Astrocyte of the spinal cord (primary cell): ENCODE measurements around the gene AIMP1.

Source experiments
- DNase-seq: peaks from one replicate; pipeline ENCODE4 v3.0.0; 2011; ENCODE audit warnings: low read depth, low spot score
- H3K4me3 ChIP-seq: 2 replicates; pipeline ENCODE4 v1.5.1; 2011; ENCODE audit warnings: low read depth, mild to moderate bottlenecking, low read length, moderate library complexity
- CTCF ChIP-seq: IDR thresholded peaks from 2 replicates; pipeline ENCODE4 v1.5.1; 2012; ENCODE audit warnings: low read depth, mild to moderate bottlenecking, low read length, inconsistent platforms
- in situ Hi-C: cut with HindIII; loops from 2 replicates; pipeline ENCODE4 v1.10.0; 2017; ENCODE audit warnings: low sequenced_read_pairs

AIMP1 gene

DNA sequence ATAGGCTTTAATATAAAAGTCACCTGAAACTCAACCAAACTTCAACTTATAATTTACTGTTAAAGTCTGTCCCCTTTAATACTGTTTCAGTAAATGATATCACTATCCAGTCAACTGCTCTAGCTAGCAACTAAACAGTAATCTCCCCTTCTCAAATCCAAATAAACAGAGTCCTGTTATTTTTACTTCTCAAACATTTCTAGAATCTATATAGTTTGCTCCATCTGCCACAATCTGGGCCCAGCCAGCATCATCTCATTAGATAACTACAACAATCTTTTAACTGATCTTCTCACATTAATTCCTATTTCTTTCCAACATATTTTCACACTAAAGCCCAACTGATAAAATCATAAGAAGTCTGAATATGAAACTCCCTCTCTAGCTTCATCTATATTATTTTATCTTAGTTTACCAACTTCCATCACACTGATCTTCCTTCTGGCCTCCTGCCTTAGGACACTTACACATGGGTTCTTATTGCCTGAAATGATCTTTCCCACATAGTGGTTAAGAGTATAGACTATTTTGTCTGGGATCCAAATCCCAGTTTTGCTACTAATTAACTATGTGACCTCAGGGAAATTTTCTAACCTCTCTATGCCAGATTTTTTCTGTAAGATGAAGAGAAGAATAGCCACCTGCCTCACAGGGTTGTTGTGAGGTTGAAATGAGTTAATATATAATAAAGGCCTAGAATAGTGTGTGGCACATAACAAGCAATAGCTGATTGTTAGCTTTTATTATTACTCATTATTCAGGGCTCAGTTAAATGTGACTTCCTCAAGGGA, 18.9 kb upstream of the AIMP1 start:
- TF ChIP-seq CTCF: no peak
- in situ Hi-C loops: no loop called here
- no peak for DNase-seq
- no peak overlapping the region for H3K4me3 ChIP-seq

- no peak overlapping the region for H3K4me3 ChIP-seq
- in situ Hi-C loops: no loop called here
- TF ChIP-seq CTCF: no peak
- no peak for DNase-seq
Observed at GRCh38 chr4:106299977-106300376, 16.4 kb upstream of the AIMP1 start.

GRCh38 chr4:106301393-106302061, 14.8 kb upstream of the AIMP1 start:
- no peak overlapping the region for H3K4me3 ChIP-seq
- TF ChIP-seq CTCF: no peak
- in situ Hi-C loops: no loop called here
- no peak for DNase-seq

GRCh38 chr4:106302062-106302438, 14.3 kb upstream of the AIMP1 start:
- in situ Hi-C loops: no loop called here
- no peak for DNase-seq
- no peak overlapping the region for H3K4me3 ChIP-seq
- TF ChIP-seq CTCF: no peak

- in situ Hi-C loops: no loop called here
- TF ChIP-seq CTCF: no peak
- no peak for DNase-seq
- H3K4me3 ChIP-seq: no peak overlapping the region
Observed at GRCh38 chr4:106303548-106304281, 12.6 kb upstream of the AIMP1 start.

GRCh38 chr4:106304632-106305031, 11.7 kb upstream of the AIMP1 start:
- no peak for DNase-seq
- in situ Hi-C loops: no loop called here
- H3K4me3 ChIP-seq: no peak overlapping the region
- no peak for TF ChIP-seq CTCF
